Measurements from ENCODE around the gene PABPN1L. TPM values are rescaled to one million over a fixed set of nuclear protein-coding genes. Genes with fewer than 3 reads are reported as not detected.

The PABPN1L gene
- total RNA-seq, 1 experiment from 2014 or later = not detected

DNA sequence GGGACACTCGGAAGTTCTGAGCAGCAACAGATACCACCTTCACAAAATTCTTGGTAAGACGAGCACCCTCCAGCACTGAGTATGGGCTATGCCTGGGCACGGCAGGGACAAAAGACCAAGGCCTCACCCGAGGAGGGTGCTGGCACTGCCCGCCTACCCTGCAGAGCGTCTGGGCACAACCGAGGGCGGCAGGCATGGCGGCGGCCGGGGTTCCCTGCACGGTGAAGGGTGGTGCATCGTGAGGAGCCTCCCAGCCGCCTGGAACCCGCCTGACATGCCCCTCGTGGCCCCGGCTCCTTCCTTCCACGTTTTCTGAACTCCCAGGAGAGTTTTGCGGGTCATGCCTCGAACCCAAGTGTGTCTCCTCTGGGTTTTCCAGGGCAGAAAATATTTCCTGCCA, 28.7 kb downstream of the PABPN1L start:
- Mint-ChIP-seq H3K4me1 (ENCODE audit: low read depth, unreplicated experiment) (no peaks in the 10 kb centered on the region), H3K27ac (ENCODE audit: unreplicated experiment) (no peak overlapping the region)
- POLR2A ChIA-PET = no interaction called here

DNA sequence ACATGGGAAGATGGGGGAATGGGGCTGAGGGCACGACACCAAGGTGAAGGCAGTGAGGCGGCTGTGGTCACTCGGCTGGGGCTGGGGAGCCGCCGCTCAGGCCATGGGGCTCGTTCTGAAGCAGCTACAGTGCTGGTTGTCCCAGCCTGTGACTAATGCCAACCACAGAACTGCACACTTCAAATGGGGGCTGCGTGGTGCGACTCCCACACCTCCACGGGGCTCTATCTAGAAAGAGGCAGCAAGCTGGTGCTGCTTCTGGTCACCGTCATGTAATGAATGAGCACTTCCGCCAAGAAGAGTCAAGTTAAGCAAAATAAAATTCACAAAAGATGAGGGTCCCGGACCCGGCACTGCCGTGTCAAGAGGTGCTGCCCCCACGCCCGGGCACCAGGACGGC, 29.7 kb downstream of the PABPN1L start:
- no peak for DNase-seq
- ChIA-PET POLR2A (no interaction called here), CTCF (no interaction called here)
- H3K4me3 ChIP-seq (ENCODE audit: low read depth, low read length) = no peak overlapping the region
- H3K36me3 ChIP-seq (ENCODE audit: control insufficient read depth, insufficient read depth, low read length) = peaks cover 3% of the 10 kb centered on the region
- H3K4me1 Mint-ChIP-seq (ENCODE audit: low read depth, unreplicated experiment) = no peaks in the 10 kb centered on the region
- no TSS peak for BruUV-seq (replicated peaks)
- H3K27me3 Mint-ChIP-seq (ENCODE audit: insufficient read depth, unreplicated experiment) = no peaks in the 10 kb centered on the region
- no peaks in the 10 kb centered on the region for H3K9me3 ChIP-seq
- H3K9me3 Mint-ChIP-seq (ENCODE audit: unreplicated experiment) = no peaks in the 10 kb centered on the region
- H3K4me3 Mint-ChIP-seq (ENCODE audit: unreplicated experiment) = no peak overlapping the region
- TF ChIP-seq, protein P1, sequence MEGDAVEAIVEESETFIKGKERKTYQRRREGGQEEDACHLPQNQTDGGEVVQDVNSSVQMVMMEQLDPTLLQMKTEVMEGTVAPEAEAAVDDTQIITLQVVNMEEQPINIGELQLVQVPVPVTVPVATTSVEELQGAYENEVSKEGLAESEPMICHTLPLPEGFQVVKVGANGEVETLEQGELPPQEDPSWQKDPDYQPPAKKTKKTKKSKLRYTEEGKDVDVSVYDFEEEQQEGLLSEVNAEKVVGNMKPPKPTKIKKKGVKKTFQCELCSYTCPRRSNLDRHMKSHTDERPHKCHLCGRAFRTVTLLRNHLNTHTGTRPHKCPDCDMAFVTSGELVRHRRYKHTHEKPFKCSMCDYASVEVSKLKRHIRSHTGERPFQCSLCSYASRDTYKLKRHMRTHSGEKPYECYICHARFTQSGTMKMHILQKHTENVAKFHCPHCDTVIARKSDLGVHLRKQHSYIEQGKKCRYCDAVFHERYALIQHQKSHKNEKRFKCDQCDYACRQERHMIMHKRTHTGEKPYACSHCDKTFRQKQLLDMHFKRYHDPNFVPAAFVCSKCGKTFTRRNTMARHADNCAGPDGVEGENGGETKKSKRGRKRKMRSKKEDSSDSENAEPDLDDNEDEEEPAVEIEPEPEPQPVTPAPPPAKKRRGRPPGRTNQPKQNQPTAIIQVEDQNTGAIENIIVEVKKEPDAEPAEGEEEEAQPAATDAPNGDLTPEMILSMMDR (IDR thresholded peaks at IDR 0.05; ENCODE audit: insufficient read depth in 1 of 2, low read depth in 1 of 2, low read length in 1 of 2, severe bottlenecking in 1 of 2, unreplicated experiment in 1 of 2) = no peak
- H3K4me1 ChIP-seq = no peaks in the 10 kb centered on the region
- intact Hi-C loops (cut with micrococcal nuclease; ENCODE audit: unreplicated experiment) = no loop called here
- peaks cover 13% of the 10 kb centered on the region for H3K36me3 Mint-ChIP-seq (ENCODE audit: insufficient read depth, unreplicated experiment)
- no peak overlapping the region for H3K27ac Mint-ChIP-seq (ENCODE audit: unreplicated experiment)
- H3K27me3 ChIP-seq (replicated peaks; ENCODE audit: control insufficient read depth, insufficient read depth, low read length) = no peaks in the 10 kb centered on the region

More for the DNA sequence above, 28.7 kb downstream of the PABPN1L start:
- H3K9me3 Mint-ChIP-seq (ENCODE audit: unreplicated experiment) = no peaks in the 10 kb centered on the region
- Histone ChIP-seq H3K36me3 (ENCODE audit: control insufficient read depth, insufficient read depth, low read length) (peaks cover 3% of the 10 kb centered on the region), H3K4me1 (no peaks in the 10 kb centered on the region), H3K9me3 (no peaks in the 10 kb centered on the region), H3K4me3 (ENCODE audit: low read depth, low read length) (no peak overlapping the region), H3K27me3 (replicated peaks; ENCODE audit: control insufficient read depth, insufficient read depth, low read length) (no peaks in the 10 kb centered on the region)
- no peaks in the 10 kb centered on the region for H3K27me3 Mint-ChIP-seq (ENCODE audit: insufficient read depth, unreplicated experiment)
- no peak for DNase-seq
- CTCF ChIA-PET = no interaction called here
- no peak overlapping the region for H3K4me3 Mint-ChIP-seq (ENCODE audit: unreplicated experiment)
- TF ChIP-seq, protein P1 (IDR thresholded peaks at IDR 0.05; ENCODE audit: insufficient read depth in 1 of 2, low read depth in 1 of 2, low read length in 1 of 2, severe bottlenecking in 1 of 2, unreplicated experiment in 1 of 2) = no peak
- no TSS peak for BruUV-seq (replicated peaks)
- intact Hi-C loops (cut with micrococcal nuclease; ENCODE audit: unreplicated experiment) = no loop called here
- peaks cover 19% of the 10 kb centered on the region for H3K36me3 Mint-ChIP-seq (ENCODE audit: insufficient read depth, unreplicated experiment)

DNA sequence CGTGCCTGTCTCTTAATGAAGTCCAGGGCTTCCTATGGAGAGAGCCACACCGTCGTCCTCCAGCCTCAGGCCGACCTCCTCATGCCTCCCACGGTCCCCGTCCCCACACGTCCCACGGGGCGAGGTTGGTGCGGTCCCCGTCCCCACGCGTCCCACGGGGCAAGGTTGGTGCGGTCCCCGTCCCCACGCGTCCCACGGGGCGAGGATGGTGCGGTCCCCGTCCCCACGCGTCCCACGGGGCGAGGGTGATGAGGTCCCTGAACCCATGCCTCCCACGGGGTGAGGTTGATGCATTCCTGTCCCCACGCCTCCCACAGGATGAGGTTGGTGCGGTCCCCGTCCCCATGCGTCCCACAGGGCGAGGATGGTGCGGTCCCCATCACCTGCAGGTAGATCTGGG, 30.6 kb downstream of the PABPN1L start:
- no peaks in the 10 kb centered on the region for H3K4me1 ChIP-seq
- Mint-ChIP-seq H3K36me3 (ENCODE audit: insufficient read depth, unreplicated experiment) (peaks cover 13% of the 10 kb centered on the region), H3K4me1 (ENCODE audit: low read depth, unreplicated experiment) (no peaks in the 10 kb centered on the region), H3K27me3 (ENCODE audit: insufficient read depth, unreplicated experiment) (no peaks in the 10 kb centered on the region), H3K27ac (ENCODE audit: unreplicated experiment) (no peak overlapping the region), H3K4me3 (ENCODE audit: unreplicated experiment) (no peak overlapping the region), H3K9me3 (ENCODE audit: unreplicated experiment) (no peaks in the 10 kb centered on the region)
- BruUV-seq (replicated peaks) = no TSS peak
- DNase-seq = no peak
- TF ChIP-seq, protein P1 (IDR thresholded peaks at IDR 0.05; ENCODE audit: insufficient read depth in 1 of 2, low read depth in 1 of 2, low read length in 1 of 2, severe bottlenecking in 1 of 2, unreplicated experiment in 1 of 2) = no peak
- peaks cover 3% of the 10 kb centered on the region for H3K36me3 ChIP-seq (ENCODE audit: control insufficient read depth, insufficient read depth, low read length)
- intact Hi-C loops (cut with micrococcal nuclease; ENCODE audit: unreplicated experiment) = no loop called here
- ChIA-PET CTCF (interaction anchor here (0.7 kb wide), 1 partner anchor 11 kb away, joined by 3 read pairs; no protein-coding TSS in a partner anchor), POLR2A (no interaction called here)
- no peak overlapping the region for H3K4me3 ChIP-seq (ENCODE audit: low read depth, low read length)
- H3K27me3 ChIP-seq (replicated peaks; ENCODE audit: control insufficient read depth, insufficient read depth, low read length) = no peaks in the 10 kb centered on the region
- H3K9me3 ChIP-seq = no peaks in the 10 kb centered on the region
